ENCODE data around the gene TMEM151A.
A peak's percentile ranks its signal among the peaks of the same experiment; 100 is the strongest.

TMEM151A gene

DNA sequence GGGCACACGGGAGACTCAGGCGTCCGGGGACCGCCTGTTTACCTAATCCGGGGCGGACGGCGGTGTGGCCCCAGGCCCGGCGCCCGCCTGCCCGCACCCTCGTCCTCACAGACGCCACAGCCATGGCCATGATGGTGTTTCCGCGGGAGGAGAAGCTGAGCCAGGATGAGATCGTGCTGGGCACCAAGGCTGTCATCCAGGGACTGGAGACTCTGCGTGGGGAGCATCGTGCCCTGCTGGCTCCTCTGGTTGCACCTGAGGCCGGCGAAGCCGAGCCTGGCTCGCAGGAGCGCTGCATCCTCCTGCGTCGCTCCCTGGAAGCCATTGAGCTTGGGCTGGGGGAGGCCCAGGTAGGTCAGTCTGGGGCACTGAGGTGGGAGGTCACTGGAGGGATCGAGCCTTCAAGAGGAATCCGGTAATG, 33.2 kb upstream of the TMEM151A start:
- TF ChIP-seq, protein P1, sequence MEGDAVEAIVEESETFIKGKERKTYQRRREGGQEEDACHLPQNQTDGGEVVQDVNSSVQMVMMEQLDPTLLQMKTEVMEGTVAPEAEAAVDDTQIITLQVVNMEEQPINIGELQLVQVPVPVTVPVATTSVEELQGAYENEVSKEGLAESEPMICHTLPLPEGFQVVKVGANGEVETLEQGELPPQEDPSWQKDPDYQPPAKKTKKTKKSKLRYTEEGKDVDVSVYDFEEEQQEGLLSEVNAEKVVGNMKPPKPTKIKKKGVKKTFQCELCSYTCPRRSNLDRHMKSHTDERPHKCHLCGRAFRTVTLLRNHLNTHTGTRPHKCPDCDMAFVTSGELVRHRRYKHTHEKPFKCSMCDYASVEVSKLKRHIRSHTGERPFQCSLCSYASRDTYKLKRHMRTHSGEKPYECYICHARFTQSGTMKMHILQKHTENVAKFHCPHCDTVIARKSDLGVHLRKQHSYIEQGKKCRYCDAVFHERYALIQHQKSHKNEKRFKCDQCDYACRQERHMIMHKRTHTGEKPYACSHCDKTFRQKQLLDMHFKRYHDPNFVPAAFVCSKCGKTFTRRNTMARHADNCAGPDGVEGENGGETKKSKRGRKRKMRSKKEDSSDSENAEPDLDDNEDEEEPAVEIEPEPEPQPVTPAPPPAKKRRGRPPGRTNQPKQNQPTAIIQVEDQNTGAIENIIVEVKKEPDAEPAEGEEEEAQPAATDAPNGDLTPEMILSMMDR (IDR thresholded peaks at IDR 0.05), result peak; percentile 23

DNA sequence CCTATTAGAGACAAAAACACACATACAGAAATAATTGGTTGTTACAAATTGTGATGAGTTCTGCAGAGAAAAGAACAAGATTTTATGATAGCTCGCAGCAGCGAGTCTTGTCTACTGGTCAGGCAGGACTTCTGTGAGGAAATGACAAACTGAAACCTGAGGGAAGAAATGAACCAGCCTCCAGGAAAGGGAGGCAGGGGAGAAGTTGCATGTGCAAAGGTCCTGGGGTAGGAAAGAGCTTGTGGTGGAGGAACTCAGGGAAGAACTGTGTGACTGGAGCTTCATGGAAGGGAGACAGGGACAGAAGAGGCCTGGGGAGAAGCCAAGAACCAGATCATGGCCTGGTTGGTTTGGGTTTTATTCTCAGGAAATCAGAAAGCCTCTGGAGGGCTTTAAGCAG, 32.5 kb upstream of the TMEM151A start:
- TF ChIP-seq, protein P1 (IDR thresholded peaks at IDR 0.05), result no peak

DNA sequence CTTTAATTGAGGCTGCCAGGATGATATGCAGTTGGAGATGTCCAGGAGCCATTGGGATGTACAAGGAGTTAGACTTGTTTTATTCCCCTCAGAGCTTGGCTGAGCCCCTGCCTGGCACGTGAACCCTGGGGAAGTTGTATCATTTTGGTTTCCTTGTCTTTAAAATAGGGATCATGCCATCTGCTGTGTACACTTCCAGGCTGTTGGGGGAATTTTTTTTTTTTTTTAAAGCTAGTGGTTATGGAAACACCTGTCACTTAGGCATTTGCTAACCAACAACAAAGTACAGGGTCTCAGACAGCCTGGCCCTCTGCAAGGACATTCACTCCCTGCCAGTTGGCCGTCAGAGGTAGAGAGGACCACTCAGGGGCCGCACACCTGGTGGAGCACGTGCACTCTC, 31.7 kb upstream of the TMEM151A start:
- TF ChIP-seq, protein P1 (IDR thresholded peaks at IDR 0.05), result no peak

DNA sequence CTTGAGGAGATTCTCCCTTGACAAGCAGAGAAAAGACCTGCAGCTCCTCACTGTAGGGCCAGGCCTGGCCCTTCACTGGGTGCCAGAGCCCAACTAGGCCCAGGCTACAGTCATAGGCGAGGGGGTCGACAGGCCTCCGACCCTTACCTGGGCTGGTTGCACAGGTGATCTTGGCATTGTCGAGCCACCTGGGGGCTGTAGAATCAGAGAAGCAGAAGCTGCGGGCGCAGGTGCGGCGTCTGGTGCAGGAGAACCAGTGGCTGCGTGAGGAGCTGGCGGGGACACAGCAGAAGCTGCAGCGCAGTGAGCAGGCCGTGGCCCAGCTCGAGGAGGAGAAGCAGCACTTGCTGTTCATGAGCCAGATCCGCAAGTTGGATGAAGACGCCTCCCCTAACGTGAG, 30.1 kb upstream of the TMEM151A start:
- TF ChIP-seq, protein P1 (IDR thresholded peaks at IDR 0.05), result no peak

DNA sequence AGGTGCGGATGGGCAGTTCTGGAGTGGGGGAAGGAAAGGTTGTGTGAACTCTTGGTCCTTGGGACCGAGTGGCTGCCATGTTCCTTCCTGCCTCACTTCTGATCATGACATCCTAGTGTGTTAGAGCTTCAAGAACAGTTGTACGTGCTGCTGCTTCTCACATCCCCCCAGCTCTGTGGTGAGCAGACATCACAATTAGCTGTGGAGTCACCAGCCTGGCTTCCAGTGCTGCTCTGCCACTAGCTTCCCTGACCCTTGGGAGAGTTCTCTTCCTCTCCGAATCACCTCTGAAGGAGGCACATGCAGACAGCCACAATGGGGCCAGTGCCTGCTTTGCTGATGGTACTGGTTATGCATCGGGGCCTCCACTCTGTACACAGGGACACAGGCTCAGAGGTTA, 29.5 kb upstream of the TMEM151A start:
- TF ChIP-seq, protein P1 (IDR thresholded peaks at IDR 0.05), result no peak

DNA sequence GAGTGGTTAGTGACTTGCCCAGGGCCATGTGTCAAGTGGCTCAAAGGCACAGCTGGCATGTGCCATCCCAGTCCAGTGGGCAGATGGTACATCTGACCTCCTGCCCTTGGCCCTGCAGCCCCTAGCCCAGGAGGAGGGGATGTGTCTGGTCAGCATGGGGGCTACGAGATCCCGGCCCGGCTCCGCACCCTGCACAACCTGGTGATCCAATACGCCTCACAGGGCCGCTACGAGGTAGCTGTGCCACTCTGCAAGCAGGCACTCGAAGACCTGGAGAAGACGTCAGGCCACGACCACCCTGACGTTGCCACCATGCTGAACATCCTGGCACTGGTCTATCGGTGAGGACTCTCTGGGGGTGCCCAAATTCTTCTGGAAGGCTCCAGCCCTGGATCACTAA, 29.0 kb upstream of the TMEM151A start:
- TF ChIP-seq, protein P1 (IDR thresholded peaks at IDR 0.05), result no peak

DNA sequence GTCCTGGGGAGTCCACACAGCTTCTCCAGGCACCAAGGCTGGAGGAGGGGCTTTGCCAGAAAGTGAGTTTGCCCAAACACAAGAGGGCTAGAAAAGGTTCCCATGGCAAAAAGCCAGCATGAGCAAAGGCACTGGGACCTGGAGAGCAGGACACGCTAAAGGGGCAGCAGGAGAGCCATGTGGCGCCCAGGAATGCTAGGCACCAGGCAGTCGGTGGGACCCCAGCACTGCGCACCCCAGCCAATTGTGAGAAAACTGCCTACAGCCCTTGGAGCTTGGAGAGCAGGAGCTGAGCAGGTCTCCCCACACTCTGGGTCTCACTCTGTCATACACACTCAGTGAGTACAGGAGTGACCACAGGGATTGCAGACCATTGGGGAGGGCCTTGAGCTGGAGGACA, 28.5 kb upstream of the TMEM151A start:
- TF ChIP-seq, protein P1 (IDR thresholded peaks at IDR 0.05), result no peak

DNA sequence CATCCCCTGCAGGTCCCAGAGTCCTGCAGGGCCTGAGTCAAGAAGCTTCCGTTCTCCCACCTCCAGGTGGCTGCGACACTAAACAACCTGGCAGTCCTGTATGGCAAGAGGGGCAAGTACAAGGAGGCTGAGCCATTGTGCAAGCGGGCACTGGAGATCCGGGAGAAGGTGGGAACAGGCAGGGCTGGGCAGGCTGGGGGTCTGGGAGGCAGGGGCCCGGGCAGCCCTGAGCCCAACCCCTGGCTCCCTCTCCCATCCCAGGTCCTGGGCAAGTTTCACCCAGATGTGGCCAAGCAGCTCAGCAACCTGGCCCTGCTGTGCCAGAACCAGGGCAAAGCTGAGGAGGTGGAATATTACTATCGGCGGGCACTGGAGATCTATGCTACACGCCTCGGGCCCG, 27.9 kb upstream of the TMEM151A start:
- TF ChIP-seq, protein P1 (IDR thresholded peaks at IDR 0.05), result no peak

All from LNCAP (cell line).